GM12865 (cell line): ENCODE results near the gene RAD51C.
A peak's percentile ranks its signal among the peaks of the same experiment; 100 is the strongest.
"Not testable (repeated sequence)": the region's sequence is repeated elsewhere in the genome, so short reads cannot be mapped to it uniquely, and the experiment has no call there.

ENCODE experiments used
- DNase-seq: peaks from one replicate; pipeline ENCODE4 v3.0.0; 2010; ENCODE audit warnings: low read depth
- H3K4me3 ChIP-seq: 2 replicates; pipeline ENCODE4 v1.5.1; 2011; ENCODE audit warnings: mild to moderate bottlenecking, low read depth, low read length, control low read depth
- CTCF ChIP-seq: IDR thresholded peaks from 2 replicates; pipeline ENCODE4 v1.5.1; 2011; ENCODE audit warnings: low read length, control low read depth, low read depth, inconsistent platforms; ENCODE audit not compliant: insufficient read depth; ENCODE audit errors: missing control alignments

Gene RAD51C

GRCh38 chr17:58686980-58687379 lies 5.4 kb upstream of the RAD51C start:
- no peak overlapping the region for H3K4me3 ChIP-seq
- TF ChIP-seq CTCF: no peak
- DNase-seq: no peak

GRCh38 chr17:58688521-58688920 lies 3.9 kb upstream of the RAD51C start:
- H3K4me3 ChIP-seq: no peak overlapping the region
- TF ChIP-seq CTCF: no peak
- no peak for DNase-seq

GRCh38 chr17:58690033-58690432 lies 2.4 kb upstream of the RAD51C start:
- DNase-seq, H3K4me3 ChIP-seq: not testable (repeated sequence)

- DNase-seq: no peak
- no peak for TF ChIP-seq CTCF
- peak within 1 kb of the TSS; percentile 86 for H3K4me3 ChIP-seq
Observed at GRCh38 chr17:58691701-58692238, 632 bp upstream of the RAD51C start, which contains the start of gene TEX14. TSS of gene TEX14 (minus strand) at chr17:58692045. CDS start at chr17:58652001, 40,044 bp downstream.

- no peak for TF ChIP-seq CTCF
- peak overlapping the region; percentile 86 for H3K4me3 ChIP-seq
- peak; percentile 9 for DNase-seq
Observed at GRCh38 chr17:58693208-58693607, 806 bp downstream of the RAD51C start.

GRCh38 chr17:58693751-58694150 lies 1.3 kb downstream of the RAD51C start:
- no peak for DNase-seq
- TF ChIP-seq CTCF: no peak
- H3K4me3 ChIP-seq: peak overlapping the region; percentile 86

GRCh38 chr17:58694302-58694701 lies 1.9 kb downstream of the RAD51C start:
- H3K4me3 ChIP-seq: peak overlapping the region; percentile 86
- TF ChIP-seq CTCF: no peak
- DNase-seq: no peak
